H1 (cell line): ENCODE data around the gene ABL2. TPM values are rescaled to one million over a fixed set of nuclear protein-coding genes. Genes with fewer than 3 reads are reported as not detected.

ENCODE experiments used
- CTCF ChIA-PET: fragments of 300-600 bp; sonication (Branson Sonifier 250); formaldehyde crosslinking; loops from one replicate; lab custom pipeline; 2021; ENCODE audit not compliant: partially characterized antibody; lab: Charles Lee
- POLR2A ChIA-PET: fragments of 300-600 bp; sonication (Branson Sonifier 250); formaldehyde crosslinking; loops from one replicate; lab custom pipeline; 2021; ENCODE audit warnings: inconsistent platforms; ENCODE audit not compliant: partially characterized antibody; lab: Charles Lee
- DNase-seq, 2 experiments: peaks; one replicate each; pipeline versions ENCODE4 v3.0.0 to v3.0.0-alpha.2; 2010 to 2022; ENCODE audit warnings: low spot score in 2 of 2, low read depth in 1 of 2, mixed read lengths in 1 of 2
- FAIRE-seq: peaks from 2 replicates; lab custom pipeline; 2011; peaks lifted over from hg19 to GRCh38; lab: Jason Lieb, UNC
- H2AFZ ChIP-seq: 2 replicates; pipeline ENCODE4 v1.8.1; 2012; ENCODE audit warnings: low read length, inconsistent platforms
- H2AK5ac ChIP-seq: 2 replicates; pipeline ENCODE4 v1.6.1; 2013; ENCODE audit warnings: low read depth, low read length
- H2BK120ac ChIP-seq: replicated peaks from 2 replicates; pipeline ENCODE3; 2013; ENCODE audit warnings: low read depth, low read length, inconsistent platforms
- H2BK12ac ChIP-seq: 2 replicates; pipeline ENCODE4 v1.6.1; 2013; ENCODE audit warnings: low read depth, low read length
- H2BK15ac ChIP-seq: 2 replicates; pipeline ENCODE4 v1.6.1; 2013; ENCODE audit warnings: low read length
- H2BK20ac ChIP-seq: 2 replicates; pipeline ENCODE4 v1.6.1; 2013; ENCODE audit warnings: low read length
- H2BK5ac ChIP-seq: 2 replicates; pipeline ENCODE4 v1.6.1; 2013; ENCODE audit warnings: low read depth, low read length
- H3K14ac ChIP-seq: 2 replicates; pipeline ENCODE4 v1.6.1; 2013; ENCODE audit warnings: inconsistent platforms; ENCODE audit not compliant: insufficient read length
- H3K18ac ChIP-seq: 2 replicates; pipeline ENCODE4 v1.6.1; 2013; ENCODE audit warnings: low read length; ENCODE audit errors: extremely low read depth
- H3K23ac ChIP-seq: 2 replicates; pipeline ENCODE4 v1.6.1; 2013; ENCODE audit warnings: inconsistent platforms; ENCODE audit not compliant: insufficient read length
- H3K23me2 ChIP-seq: 2 replicates; pipeline ENCODE4 v1.6.1; 2013; ENCODE audit warnings: low read depth, low read length
- H3K27ac ChIP-seq: 2 replicates; pipeline ENCODE4 v1.6.1; 2011; ENCODE audit warnings: low read depth, low read length, inconsistent platforms
- H3K27me3 ChIP-seq, 4 experiments: replicated peaks in 1 of 4; 1 replicate in 1 of 4; 2 replicates in 3 of 4; pipeline versions ENCODE4 v1.6.1 to v1.8.1; 2011 to 2013; ENCODE audit warnings: low read length in 3 of 4, mild to moderate bottlenecking in 3 of 4, inconsistent platforms in 2 of 4, mixed read lengths in 2 of 4, moderate library complexity in 1 of 4; ENCODE audit not compliant: control insufficient read depth in 3 of 4, insufficient read depth in 3 of 4; ENCODE audit errors: extremely low read depth in 1 of 4
- H3K36me3 ChIP-seq, 4 experiments: 2 replicates each; pipeline versions ENCODE4 v1.6.1 to v1.8.1; 2011 to 2013; ENCODE audit warnings: mild to moderate bottlenecking in 4 of 4, low read length in 3 of 4, moderate library complexity in 2 of 4, control low read depth in 1 of 4, inconsistent platforms in 1 of 4; ENCODE audit not compliant: insufficient read depth in 4 of 4, control insufficient read depth in 2 of 4
- H3K4ac ChIP-seq: replicated peaks from 2 replicates; pipeline ENCODE3; 2013; ENCODE audit warnings: low read length, low read depth, mixed read lengths, inconsistent platforms; ENCODE audit not compliant: insufficient read length
- H3K4me1 ChIP-seq, 4 experiments: replicated peaks in 1 of 4; 1 replicate in 1 of 4; 2 replicates in 3 of 4; pipeline versions ENCODE4 v1.6.1 to v1.8.1; 2011 to 2013; ENCODE audit warnings: low read length in 3 of 4, inconsistent platforms in 2 of 4, mixed read lengths in 1 of 4; ENCODE audit not compliant: insufficient read depth in 4 of 4, control insufficient read depth in 3 of 4
- H3K4me2 ChIP-seq, 2 experiments: 2 replicates each; pipeline versions ENCODE4 v1.6.1 to v1.8.1; 2011 to 2013; ENCODE audit warnings: low read depth in 2 of 2, low read length in 2 of 2, control low read depth in 1 of 2, inconsistent platforms in 1 of 2, mild to moderate bottlenecking in 1 of 2; ENCODE audit not compliant: insufficient read depth in 1 of 2
- H3K4me3 ChIP-seq, 4 experiments: fragments of 200-600, 300-600 bp in 1 of 4; sonication (generic), shearing (Covaris generic), sonication (Bioruptor Twin) in 1 of 4; 2 replicates each; pipeline versions ENCODE4 v1.5.1 to v1.8.1; 2011 to 2016; ENCODE audit warnings: low read length in 4 of 4, low read depth in 3 of 4, control low read depth in 2 of 4, inconsistent platforms in 2 of 4, mild to moderate bottlenecking in 2 of 4, mixed read lengths in 1 of 4, moderate library complexity in 1 of 4; ENCODE audit not compliant: insufficient read depth in 2 of 4; ENCODE audit errors: extremely low read depth in 1 of 4
- H3K56ac ChIP-seq: replicated peaks from 2 replicates; pipeline ENCODE3; 2013; ENCODE audit warnings: low read depth, mild to moderate bottlenecking, mixed read lengths, low read length, inconsistent platforms; ENCODE audit not compliant: insufficient read length
- H3K79me1 ChIP-seq: 2 replicates; pipeline ENCODE4 v1.6.1; 2013; ENCODE audit warnings: low read depth, low read length, control low read depth
- H3K79me2 ChIP-seq, 2 experiments: 2 replicates each; pipeline versions ENCODE4 v1.6.1 to v1.8.1; 2012 to 2013; ENCODE audit warnings: low read length in 2 of 2, mild to moderate bottlenecking in 2 of 2, inconsistent platforms in 1 of 2; ENCODE audit not compliant: insufficient read depth in 2 of 2, control insufficient read depth in 1 of 2
- H3K9ac ChIP-seq, 4 experiments: replicated peaks in 1 of 4; 1 replicate in 1 of 4; 2 replicates in 3 of 4; pipeline versions ENCODE4 v1.6.1 to v1.8.1; 2011 to 2013; ENCODE audit warnings: low read depth in 3 of 4, low read length in 3 of 4, control low read depth in 2 of 4, mild to moderate bottlenecking in 2 of 4, moderate library complexity in 2 of 4, inconsistent platforms in 1 of 4; ENCODE audit errors: extremely low read depth in 1 of 4
- H3K9me3 ChIP-seq, 2 experiments: 2 replicates each; pipeline versions ENCODE4 v1.6.1 to v1.8.1; 2012 to 2013; ENCODE audit warnings: mild to moderate bottlenecking in 2 of 2, moderate library complexity in 2 of 2, control low read depth in 1 of 2, inconsistent platforms in 1 of 2, low read depth in 1 of 2, low read length in 1 of 2, mixed read lengths in 1 of 2; ENCODE audit not compliant: insufficient read depth in 2 of 2
- H4K20me1 ChIP-seq, 2 experiments: replicated peaks in 1 of 2; 2 replicates each; pipeline versions ENCODE3 to v1.8.1; 2011 to 2013; ENCODE audit warnings: inconsistent platforms in 2 of 2, low read length in 2 of 2, mild to moderate bottlenecking in 1 of 2; ENCODE audit not compliant: insufficient read depth in 2 of 2, control insufficient read depth in 1 of 2
- H4K5ac ChIP-seq: 2 replicates; pipeline ENCODE4 v1.6.1; 2013; ENCODE audit warnings: low read length, low read depth, mixed read lengths, inconsistent platforms; ENCODE audit not compliant: insufficient read length
- H4K8ac ChIP-seq: 2 replicates; pipeline ENCODE4 v1.8.0; 2013; ENCODE audit warnings: mild to moderate bottlenecking, moderate library complexity, low read length, inconsistent platforms; ENCODE audit not compliant: insufficient read depth; ENCODE audit errors: extremely low read depth
- H4K91ac ChIP-seq: replicated peaks from 2 replicates; pipeline ENCODE3; 2013; ENCODE audit warnings: low read length, mixed read lengths, inconsistent platforms; ENCODE audit not compliant: insufficient read length
- CHD2 ChIP-seq: IDR thresholded peaks from 2 replicates; pipeline ENCODE4 v1.6.1; 2012; ENCODE audit warnings: low read length, improper control_type of control experiment
- CREB1 ChIP-seq: IDR thresholded peaks from 2 replicates; pipeline ENCODE4 v1.6.1; 2012; ENCODE audit warnings: inconsistent platforms
- GABPA ChIP-seq: IDR thresholded peaks from 2 replicates; pipeline ENCODE4 v1.6.1; 2011; ENCODE audit warnings: mild to moderate bottlenecking, low read length, moderate library complexity, borderline replicate concordance; ENCODE audit not compliant: insufficient read depth
- JUND ChIP-seq: IDR thresholded peaks from 2 replicates; pipeline ENCODE4 v1.6.1; 2011; ENCODE audit warnings: mild to moderate bottlenecking, improper control_type of control experiment, low read length
- POLR2AphosphoS5 ChIP-seq: IDR thresholded peaks from 2 replicates; pipeline ENCODE4 v1.6.1; 2011; ENCODE audit warnings: low read depth, low read length
- POU5F1 ChIP-seq: IDR thresholded peaks from 2 replicates; pipeline ENCODE4 v1.6.1; 2011; ENCODE audit warnings: low read depth, mild to moderate bottlenecking, low read length, moderate library complexity
- RAD21 ChIP-seq, 2 experiments: IDR thresholded peaks in 1 of 2; conservative IDR thresholded peaks in 1 of 2; 2 replicates each; pipeline ENCODE4 v1.6.1; 2011; ENCODE audit warnings: low read depth in 2 of 2, low read length in 2 of 2, improper control_type of control experiment in 1 of 2, inconsistent platforms in 1 of 2, mild to moderate bottlenecking in 1 of 2, moderate library complexity in 1 of 2
- RBBP5 ChIP-seq: IDR thresholded peaks from 2 replicates; pipeline ENCODE4 v1.7.1; 2012; ENCODE audit warnings: low read depth, mild to moderate bottlenecking, inconsistent platforms, low read length, moderate library complexity, borderline replicate concordance
- SIRT6 ChIP-seq: IDR thresholded peaks from one replicate; pipeline ENCODE4 v1.7.1; 2012; ENCODE audit warnings: low read length, inconsistent platforms
- TAF1 ChIP-seq: IDR thresholded peaks from 2 replicates; pipeline ENCODE4 v1.6.1; 2011; ENCODE audit warnings: mild to moderate bottlenecking, low read depth, low read length
- TEAD4 ChIP-seq: IDR thresholded peaks from 2 replicates; pipeline ENCODE4 v1.6.1; 2012; ENCODE audit warnings: low read depth, low read length, inconsistent platforms, mixed read lengths
- WGBS, 2 experiments: shearing (Covaris generic) in 1 of 2; methylation state at CpG; one replicate each; pipeline versions ENCODE4 v1.1.6 to v1.1.7; 2013 to 2015; ENCODE audit warnings: low lambda C conversion rate in 2 of 2, mixed read lengths in 2 of 2, inconsistent platforms in 1 of 2, low coverage in 1 of 2, missing lambda C conversion rate in 1 of 2; ENCODE audit not compliant: insufficient replicate concordance in 2 of 2, insufficient coverage in 1 of 2, insufficient read length in 1 of 2; ENCODE audit errors: extremely low coverage in 1 of 2, missing lambda C conversion rate in 1 of 2; 5-methylcytosine and 5-hydroxymethylcytosine counted together
- polyA plus RNA-seq, 7 experiments: library from polyadenylated mRNA; depleted of rRNA in 3 of 7; stranded (reverse) in 5 of 7; unstranded in 2 of 7; fragments of >200 nt in 5 of 7; fragments of 200-250 nt in 2 of 7; gene quantifications; 1 replicate in 5 of 7; 2 replicates in 1 of 7; 4 replicates in 1 of 7; pipeline versions ENCODE4 v1.2.1 to v1.2.3, GENCODE V29; 2011 to 2013; ENCODE audit warnings: missing spikeins in 2 of 7, mixed read lengths in 2 of 7
- total RNA-seq: library from RNA; stranded (reverse); fragmentation: NEBNext Ultra II Directional; extraction: Animal tissue kit (Norgen Biotek cat#: 25700); gene quantifications from 2 replicates; pipeline ENCODE4 v1.2.1, GENCODE V29; 2021

Gene ABL2
- total and polyA plus RNA-seq, 2 of the 8 experiments (the other 6 are each of a cell fraction or from before 2014, with no cell fraction given) = 4.5 to 19.1 TPM

- no peak for TF ChIP-seq POLR2AphosphoS5
- TF ChIP-seq RAD21 (IDR thresholded peaks at IDR 0.05 in 1 of 2, conservative IDR thresholded peaks at IDR 0.05 in 1 of 2; ENCODE audit: low read depth in 2 of 2, low read length in 2 of 2) = no peak
- no peak for TF ChIP-seq RBBP5
- no peak for TF ChIP-seq JUND
- TF ChIP-seq GABPA = no peak
- no peak for TF ChIP-seq TAF1
- no peak for TF ChIP-seq SIRT6
- TF ChIP-seq CHD2 = no peak
- TF ChIP-seq POU5F1 = no peak
- TF ChIP-seq TEAD4 = no peak
- TF ChIP-seq CREB1 = no peak
- TF ChIP-seq, all 59 proteins: peak for 0
- ChIA-PET CTCF (no interaction called here), POLR2A (no interaction called here)
- Histone ChIP-seq H3K23ac (no peak overlapping the region), H3K79me1 (no peaks in the 10 kb centered on the region), H2AFZ (no peak overlapping the region), H3K9ac (no peak overlapping the region), H2BK5ac (no peak overlapping the region), H3K79me2 (no peaks in the 10 kb centered on the region), H3K14ac (no peak overlapping the region), H4K8ac (no peak overlapping the region), H2BK12ac (no peak overlapping the region), H4K5ac (no peak overlapping the region), H2BK15ac (no peak overlapping the region), H2AK5ac (no peak overlapping the region), H3K9me3 (no peaks in the 10 kb centered on the region), H3K27me3 (no peaks in the 10 kb centered on the region), H4K20me1 (no peaks in the 10 kb centered on the region), H3K36me3 (no peaks in the 10 kb centered on the region), H3K18ac (no peak overlapping the region), H2BK120ac (no peak overlapping the region), H3K4ac (no peak overlapping the region), H3K27ac (no peak overlapping the region), H3K4me3 (no peak overlapping the region), H4K91ac (no peak overlapping the region), H3K56ac (no peak overlapping the region), H3K23me2 (0 out of 2 replicates have a peak, but pooled peaks cover under 1% of the 10 kb centered on the region), H2BK20ac (no peak overlapping the region), H3K4me2 (no peak overlapping the region), H3K4me1 (peaks cover 0 to 3% (median 0%) of the 10 kb centered on the region in 4 experiments; a peak in 2 of 7 replicates)
- FAIRE-seq = no peak
- DNase-seq = no peak
- WGBS, 2 experiments = 86% methylated on average over 1 of the region's 1 CpG; no CpG with 5 or more reads in 1 of the 2 experiments
Observed at GRCh38 chr1:179234863-179235262, 5.4 kb upstream of the ABL2 start.
